Effector memory CD8-positive, alpha-beta T cell (primary cell): ENCODE results near the gene PPY.
"Not testable (repeated sequence)": the region's sequence is repeated elsewhere in the genome, so short reads cannot be mapped to it uniquely, and the experiment has no call there.

Experiments used
- ATAC-seq: fragments of 150-1000 bp; cut with Tn5 transposase; replicated peaks from 2 replicates; pipeline ENCODE4 v1.10.0; 2021; ENCODE audit warnings: mild to moderate bottlenecking, moderate library complexity
- DNase-seq, 3 experiments: peaks; one replicate each; pipeline ENCODE4 v3.0.0; 2021
- H3K27ac Mint-ChIP-seq, 2 donors: one replicate each; pipeline ENCODE4 v1.8.0; 2022; ENCODE audit warnings: mild to moderate bottlenecking in 2 of 2, mixed read lengths in 2 of 2, moderate library complexity in 2 of 2
- H3K27me3 Mint-ChIP-seq, 2 donors: one replicate each; pipeline ENCODE4 v1.8.0; 2022; ENCODE audit warnings: mixed read lengths in 2 of 2
- H3K36me3 Mint-ChIP-seq: one replicate; pipeline ENCODE4 v1.8.0; 2022; ENCODE audit warnings: mild to moderate bottlenecking, moderate library complexity, mixed read lengths; ENCODE audit not compliant: insufficient read depth
- H3K4me1 Mint-ChIP-seq, 2 donors: one replicate each; pipeline ENCODE4 v1.8.0; 2022; ENCODE audit warnings: low read depth in 2 of 2, mixed read lengths in 2 of 2
- H3K4me3 Mint-ChIP-seq, 2 donors: one replicate each; pipeline ENCODE4 v1.8.0; 2022; ENCODE audit warnings: mild to moderate bottlenecking in 2 of 2, mixed read lengths in 2 of 2, moderate library complexity in 2 of 2
- H3K9me3 Mint-ChIP-seq, 2 donors: one replicate each; pipeline ENCODE4 v1.8.0; 2022; ENCODE audit warnings: mixed read lengths in 2 of 2

Gene PPY

GRCh38 chr17:43952724-43953666, 10.7 kb upstream of the PPY start:
- Mint-ChIP-seq H3K4me3 (peak overlapping the region in 1 of 2 donors; percentile 17), H3K4me1 (peaks cover 0 to 5% of the 10 kb centered on the region in 2 donors), H3K36me3 (no peaks in the 10 kb centered on the region), H3K9me3 (no peaks in the 10 kb centered on the region), H3K27me3 (peaks cover 62 to 92% of the 10 kb centered on the region in 2 donors), H3K27ac (no peak overlapping the region)
- no peak for ATAC-seq
- no peak for DNase-seq

- no peaks in the 10 kb centered on the region for H3K36me3 Mint-ChIP-seq
- no peaks in the 10 kb centered on the region for H3K9me3 Mint-ChIP-seq
- ATAC-seq, result no peak
- H3K4me1 Mint-ChIP-seq, result peaks cover 0 to 5% of the 10 kb centered on the region in 2 donors
- H3K27me3 Mint-ChIP-seq, result peaks cover 67 to 92% of the 10 kb centered on the region in 2 donors
- no peak overlapping the region for H3K27ac Mint-ChIP-seq
- no peak for DNase-seq
- H3K4me3 Mint-ChIP-seq, result peak overlapping the region in 1 of 2 donors; percentile 17
These were observed 10.1 kb upstream of the PPY start for GRCh38 chr17:43952351-43952723.

GRCh38 chr17:43951750-43952149, 9.5 kb upstream of the PPY start:
- DNase-seq (no peak), ATAC-seq (no peak)
- peaks cover 67 to 90% of the 10 kb centered on the region in 2 donors for H3K27me3 Mint-ChIP-seq

GRCh38 chr17:43950554-43950953, 8.3 kb upstream of the PPY start:
- Mint-ChIP-seq H3K27ac (no peak overlapping the region), H3K36me3 (no peaks in the 10 kb centered on the region), H3K4me3 (no peak overlapping the region), H3K27me3 (peaks cover 57 to 89% of the 10 kb centered on the region in 2 donors), H3K9me3 (no peaks in the 10 kb centered on the region), H3K4me1 (peaks cover 0 to 5% of the 10 kb centered on the region in 2 donors)
- DNase-seq (no peak), ATAC-seq (no peak)

More at GRCh38 chr17:43951750-43952149, 9.5 kb upstream of the PPY start:
- peaks cover 0 to 5% of the 10 kb centered on the region in 2 donors for H3K4me1 Mint-ChIP-seq
- H3K27ac Mint-ChIP-seq, result no peak overlapping the region
- H3K4me3 Mint-ChIP-seq, result no peak overlapping the region
- H3K9me3 Mint-ChIP-seq, result no peaks in the 10 kb centered on the region
- H3K36me3 Mint-ChIP-seq, result no peaks in the 10 kb centered on the region

GRCh38 chr17:43949781-43950180, 7.5 kb upstream of the PPY start:
- no peak overlapping the region for H3K4me3 Mint-ChIP-seq
- ATAC-seq (no peak), DNase-seq (no peak)
- no peaks in the 10 kb centered on the region for H3K9me3 Mint-ChIP-seq
- H3K27me3 Mint-ChIP-seq, result peaks cover 52 to 86% of the 10 kb centered on the region in 2 donors
- peaks cover 0 to 5% of the 10 kb centered on the region in 2 donors for H3K4me1 Mint-ChIP-seq
- H3K36me3 Mint-ChIP-seq, result no peaks in the 10 kb centered on the region
- H3K27ac Mint-ChIP-seq, result no peak overlapping the region

- no peaks in the 10 kb centered on the region for H3K9me3 Mint-ChIP-seq
- H3K4me1 Mint-ChIP-seq, result no peaks in the 10 kb centered on the region
- peak overlapping the region in 1 of 2 donors; percentile 15 for H3K27ac Mint-ChIP-seq
- peaks cover 33 to 60% of the 10 kb centered on the region in 2 donors for H3K27me3 Mint-ChIP-seq
- ATAC-seq (no peak), DNase-seq (no peak)
- no peaks in the 10 kb centered on the region for H3K36me3 Mint-ChIP-seq
- H3K4me3 Mint-ChIP-seq, result no peak overlapping the region
These were observed 4.5 kb upstream of the PPY start for GRCh38 chr17:43946781-43947180.

- Mint-ChIP-seq H3K27me3 (peaks cover 18 to 45% of the 10 kb centered on the region in 2 donors), H3K9me3 (no peaks in the 10 kb centered on the region), H3K36me3 (no peaks in the 10 kb centered on the region), H3K4me3 (no peak overlapping the region), H3K27ac (no peak overlapping the region), H3K4me1 (no peaks in the 10 kb centered on the region)
- ATAC-seq (no peak), DNase-seq (no peak)
These were observed 3.0 kb upstream of the PPY start for GRCh38 chr17:43945074-43945829.

- ATAC-seq (no peak), DNase-seq (no peak)
- Mint-ChIP-seq H3K4me1 (peaks cover 4 to 10% of the 10 kb centered on the region in 2 donors), H3K9me3 (no peaks in the 10 kb centered on the region), H3K27ac (no peak overlapping the region), H3K4me3 (no peak overlapping the region), H3K36me3 (peaks cover 3% of the 10 kb centered on the region), H3K27me3 (peaks cover 0 to 26% of the 10 kb centered on the region in 2 donors)
These were observed 1.6 kb downstream of the PPY start for GRCh38 chr17:43940630-43941029.

- DNase-seq (no peak), ATAC-seq (no peak)
- H3K4me3 Mint-ChIP-seq, result no peak overlapping the region
- no peaks in the 10 kb centered on the region for H3K9me3 Mint-ChIP-seq
- H3K36me3 Mint-ChIP-seq, result peaks cover 3% of the 10 kb centered on the region
- no peak overlapping the region for H3K27ac Mint-ChIP-seq
- H3K27me3 Mint-ChIP-seq, result peaks cover 0 to 22% of the 10 kb centered on the region in 2 donors
- H3K4me1 Mint-ChIP-seq, result peaks cover 4 to 10% of the 10 kb centered on the region in 2 donors
These were observed 2.4 kb downstream of the PPY start for GRCh38 chr17:43939886-43940285.

GRCh38 chr17:43939452-43939851, 2.8 kb downstream of the PPY start:
- not testable (repeated sequence) for H3K4me1 Mint-ChIP-seq, DNase-seq, H3K36me3 Mint-ChIP-seq, ATAC-seq, H3K9me3 Mint-ChIP-seq, H3K27ac Mint-ChIP-seq
- Mint-ChIP-seq H3K4me3 (peak overlapping the region; percentile 71 to 75), H3K27me3 (peaks cover 0 to 18% of the 10 kb centered on the region in 2 donors)

- Mint-ChIP-seq H3K4me3 (peak overlapping the region; percentile 71 to 75), H3K36me3 (peaks cover 3% of the 10 kb centered on the region), H3K4me1 (peaks cover 4 to 10% of the 10 kb centered on the region in 2 donors), H3K9me3 (no peaks in the 10 kb centered on the region), H3K27me3 (peaks cover 0 to 17% of the 10 kb centered on the region in 2 donors), H3K27ac (peak overlapping the region; percentile 17 to 44)
- ATAC-seq, result no peak
- DNase-seq, result no peak
These were observed 3.5 kb downstream of the PPY start for GRCh38 chr17:43938838-43939182.

- peaks cover 3% of the 10 kb centered on the region for H3K36me3 Mint-ChIP-seq
- no peak for DNase-seq
- H3K9me3 Mint-ChIP-seq, result no peaks in the 10 kb centered on the region
- H3K4me1 Mint-ChIP-seq, result peaks cover 4 to 10% of the 10 kb centered on the region in 2 donors
- no peak overlapping the region for H3K4me3 Mint-ChIP-seq
- no peak for ATAC-seq
- no peak overlapping the region for H3K27ac Mint-ChIP-seq
- peaks cover 0 to 17% of the 10 kb centered on the region in 2 donors for H3K27me3 Mint-ChIP-seq
These were observed 5.8 kb downstream of the PPY start for GRCh38 chr17:43936434-43936833.

- H3K27ac Mint-ChIP-seq, result no peak overlapping the region
- no peaks in the 10 kb centered on the region for H3K9me3 Mint-ChIP-seq
- no peak for ATAC-seq
- H3K36me3 Mint-ChIP-seq, result peaks cover 3% of the 10 kb centered on the region
- H3K4me3 Mint-ChIP-seq, result no peak overlapping the region
- H3K4me1 Mint-ChIP-seq, result peaks cover 4 to 10% of the 10 kb centered on the region in 2 donors
- no peak for DNase-seq
- H3K27me3 Mint-ChIP-seq, result peaks cover 0 to 17% of the 10 kb centered on the region in 2 donors
These were observed 6.4 kb downstream of the PPY start for GRCh38 chr17:43935926-43936261.
